Peyer's patch (tissue), 4 donors: Measurements from ENCODE around the gene ZNF268. TPM values are rescaled to one million over a fixed set of nuclear protein-coding genes. Genes with fewer than 3 reads are reported as not detected.
"Not testable (repeated sequence)": the region's sequence is repeated elsewhere in the genome, so short reads cannot be mapped to it uniquely, and the experiment has no call there.

Experiments
- DNase-seq, 3 donors: peaks; one replicate each; pipeline ENCODE4 v3.0.0-alpha.2; 2017 to 2019
- H3K27ac ChIP-seq, 4 donors: fragments of 200-600 bp; sonication (generic); one replicate each; pipeline ENCODE4 v1.5.1; 2016 to 2019
- H3K27me3 ChIP-seq, 2 donors: fragments of 200-600 bp; sonication (generic); one replicate each; pipeline ENCODE4 v1.5.1; 2019
- H3K36me3 ChIP-seq, 3 donors: fragments of 200-600 bp; sonication (generic); one replicate each; pipeline ENCODE4 v1.5.1; 2016 to 2019
- H3K4me1 ChIP-seq, 4 donors: fragments of 200-600 bp; sonication (generic); one replicate each; pipeline ENCODE4 v1.5.1; 2016 to 2019
- H3K4me3 ChIP-seq, 4 donors: fragments of 200-600 bp; sonication (generic); 1 replicate in 3 of 4; 2 replicates in 1 of 4; pipeline ENCODE4 v1.5.1; 2016 to 2019; ENCODE audit warnings: mild to moderate bottlenecking in 1 of 4
- H3K9me3 ChIP-seq, 4 donors: fragments of 200-600 bp; sonication (generic); one replicate each; pipeline ENCODE4 v1.5.1; 2016 to 2019; ENCODE audit warnings: mild to moderate bottlenecking in 1 of 4
- CTCF ChIP-seq, 6 experiments: fragments of 450-650 bp in 4 of 6; fragments of 200-600 bp in 2 of 6; sonication (generic) in 1 of 6; IDR thresholded peaks; one replicate each; pipeline ENCODE4 v1.5.1; 2017 to 2019; ENCODE audit warnings: antibody characterized with exemption in 6 of 6, mild to moderate bottlenecking in 3 of 6, moderate library complexity in 1 of 6
- POLR2A ChIP-seq, 2 donors: fragments of 450-650 bp; IDR thresholded peaks; one replicate each; pipeline ENCODE4 v1.5.1; 2017; ENCODE audit warnings: antibody characterized with exemption in 2 of 2, mild to moderate bottlenecking in 2 of 2, moderate library complexity in 2 of 2
- small RNA-seq, 2 donors: library from RNA; depleted of rRNA; stranded (forward); fragments of <200 nt; gene quantifications; one replicate each; pipeline ENCODE3, GENCODE V24; 2016
- total RNA-seq, 4 donors: library from RNA; depleted of rRNA; stranded (reverse); fragments of >200 nt; gene quantifications; one replicate each; pipeline ENCODE4 v1.1.0, GENCODE V29; 2016

ZNF268 gene
- total RNA-seq, 4 donors from 2014 or later: 10.0 to 24.3 (median 14.9) TPM

GRCh38 chr12:133236144-133236543 lies 54.8 kb downstream of the ZNF268 start:
- Histone ChIP-seq H3K9me3 (peaks cover 0 to 15% (median 2%) of the 10 kb centered on the region in 4 donors), H3K4me3 (no peak overlapping the region), H3K27ac (no peak overlapping the region), H3K36me3 (no peaks in the 10 kb centered on the region), H3K27me3 (no peaks in the 10 kb centered on the region), H3K4me1 (no peaks in the 10 kb centered on the region)
- no peak for DNase-seq
- no peak for TF ChIP-seq POLR2A (IDR thresholded peaks at IDR 0.05)
- no peak for TF ChIP-seq CTCF (IDR thresholded peaks at IDR 0.05)

- no peak overlapping the region for H3K4me3 ChIP-seq
- peaks cover 0 to 15% (median 2%) of the 10 kb centered on the region in 4 donors for H3K9me3 ChIP-seq
- H3K36me3 ChIP-seq: no peaks in the 10 kb centered on the region
- no peaks in the 10 kb centered on the region for H3K27me3 ChIP-seq
- no peak for TF ChIP-seq CTCF (IDR thresholded peaks at IDR 0.05)
- no peak for TF ChIP-seq POLR2A (IDR thresholded peaks at IDR 0.05)
- no peaks in the 10 kb centered on the region for H3K4me1 ChIP-seq
- no peak overlapping the region for H3K27ac ChIP-seq
- DNase-seq: no peak
Measured at GRCh38 chr12:133236556-133236955, 55.3 kb downstream of the ZNF268 start.

GRCh38 chr12:133251732-133252131 lies 70.4 kb downstream of the ZNF268 start:
- Histone ChIP-seq H3K36me3 (no peaks in the 10 kb centered on the region), H3K27ac (no peak overlapping the region), H3K9me3 (no peaks in the 10 kb centered on the region), H3K4me3 (no peak overlapping the region), H3K4me1 (no peaks in the 10 kb centered on the region), H3K27me3 (no peaks in the 10 kb centered on the region)
- no peak for DNase-seq
- TF ChIP-seq CTCF (IDR thresholded peaks at IDR 0.05): no peak
- no peak for TF ChIP-seq POLR2A (IDR thresholded peaks at IDR 0.05)

GRCh38 chr12:133255833-133256232 lies 74.5 kb downstream of the ZNF268 start:
- not testable (repeated sequence) for H3K36me3 ChIP-seq, H3K27me3 ChIP-seq, H3K4me3 ChIP-seq, H3K27ac ChIP-seq, H3K9me3 ChIP-seq, DNase-seq, H3K4me1 ChIP-seq

GRCh38 chr12:133256321-133256720 lies 75.0 kb downstream of the ZNF268 start:
- no peaks in the 10 kb centered on the region for H3K4me1 ChIP-seq
- no peak overlapping the region for H3K27ac ChIP-seq
- no peaks in the 10 kb centered on the region for H3K27me3 ChIP-seq
- DNase-seq: no peak
- no peaks in the 10 kb centered on the region for H3K36me3 ChIP-seq
- TF ChIP-seq CTCF (IDR thresholded peaks at IDR 0.05) (no peak), POLR2A (IDR thresholded peaks at IDR 0.05) (no peak)
- H3K4me3 ChIP-seq: no peak overlapping the region
- H3K9me3 ChIP-seq: no peaks in the 10 kb centered on the region

- no peak overlapping the region for H3K4me3 ChIP-seq
- no peaks in the 10 kb centered on the region for H3K4me1 ChIP-seq
- no peak for DNase-seq
- no peaks in the 10 kb centered on the region for H3K36me3 ChIP-seq
- H3K27ac ChIP-seq: no peak overlapping the region
- TF ChIP-seq POLR2A (IDR thresholded peaks at IDR 0.05) (no peak), CTCF (IDR thresholded peaks at IDR 0.05) (no peak)
- H3K27me3 ChIP-seq: no peaks in the 10 kb centered on the region
- H3K9me3 ChIP-seq: no peaks in the 10 kb centered on the region
Measured at GRCh38 chr12:133264173-133264572, 82.9 kb downstream of the ZNF268 start.

Small RNA genes lying within 50 kb of the gene (small RNA-seq; reads per million reads assigned to genes)
- 0 reads per million in 2 donors for gene RF00019
- 0 reads per million in 2 donors for gene RNU6-717P

Other genes starting within 250 kb of the ZNF268 start
- gene ZNF605, start 225.2 kb upstream of the ZNF268 start, total RNA-seq: 10 to 100 TPM in 2 of 4 donors, 1 to 10 TPM in 2; 6.3 to 19.0 (median 12.5) TPM
- gene ZNF26, start 195.1 kb upstream of the ZNF268 start, total RNA-seq: 10 to 100 TPM; 15.9 to 24.8 (median 18.7) TPM
- gene ZNF84, start 144.0 kb upstream of the ZNF268 start, total RNA-seq: 10 to 100 TPM; 14.5 to 39.6 (median 27.9) TPM
- 10 to 100 TPM; 13.0 to 22.3 (median 15.6) TPM for gene ZNF140, start 100.6 kb upstream of the ZNF268 start, total RNA-seq
- gene ZNF891, start 51.2 kb upstream of the ZNF268 start, total RNA-seq: 1 to 10 TPM; 2.3 to 5.0 (median 3.5) TPM
- gene ZNF10, start 50.9 kb upstream of the ZNF268 start, total RNA-seq: 10 to 100 TPM in 2 of 4 donors, 1 to 10 TPM in 2; 5.8 to 28.1 (median 11.0) TPM
- gene ANHX, start 54.4 kb downstream of the ZNF268 start, total RNA-seq: not detected